SU-DHL-6 (cell line): ENCODE data around the gene FBXO47.

Experiments
- H2AFZ ChIP-seq: fragments of 200-600 bp; sonication (generic); 2 replicates; pipeline ENCODE4 v1.6.1; 2014; ENCODE audit warnings: low read depth, mild to moderate bottlenecking, moderate library complexity, mixed read lengths, antibody characterized with exemption, low read length; ENCODE audit not compliant: severe bottlenecking
- H3F3A ChIP-seq: fragments of 200-600 bp; shearing (Covaris generic); 2 replicates; pipeline ENCODE4 v1.6.0; 2016; ENCODE audit warnings: antibody characterized with exemption, mild to moderate bottlenecking; ENCODE audit not compliant: insufficient read depth
- H3K27ac ChIP-seq: fragments of 200-600 bp; sonication (generic); 2 replicates; pipeline ENCODE4 v1.5.1; 2016; ENCODE audit warnings: low read depth, mild to moderate bottlenecking, low read length, moderate library complexity, mixed read lengths
- H3K27me3 ChIP-seq: fragments of 200-600 bp; sonication (generic), shearing (Covaris generic); 2 replicates; pipeline ENCODE4 v1.6.0; 2014; ENCODE audit warnings: mild to moderate bottlenecking, low read length
- H3K36me3 ChIP-seq: fragments of 200-600 bp; sonication (generic); 2 replicates; pipeline ENCODE4 v1.6.1; 2014; ENCODE audit warnings: mild to moderate bottlenecking, low read length, mixed read lengths
- H3K4me2 ChIP-seq: fragments of 300-600, 200-600 bp; shearing (Covaris generic), sonication (generic); 2 replicates; pipeline ENCODE4 v1.6.0; 2014; ENCODE audit warnings: low read length, low read depth, mild to moderate bottlenecking; ENCODE audit not compliant: poor library complexity, severe bottlenecking
- H3K4me3 ChIP-seq: fragments of 200-600 bp; sonication (generic); 2 replicates; pipeline ENCODE4 v1.5.1; 2014; ENCODE audit warnings: antibody characterized with exemption, low read length, mild to moderate bottlenecking, mixed read lengths; ENCODE audit not compliant: insufficient read depth, poor library complexity, severe bottlenecking
- H3K79me2 ChIP-seq: fragments of 200-600 bp; sonication (generic); 2 replicates; pipeline ENCODE4 v1.6.1; 2014; ENCODE audit warnings: mild to moderate bottlenecking, low read length, moderate library complexity; ENCODE audit not compliant: insufficient read depth
- H3K9ac ChIP-seq: fragments of 200-600 bp; sonication (generic); 2 replicates; pipeline ENCODE4 v1.7.0; 2014; ENCODE audit warnings: mild to moderate bottlenecking, low read length
- H3K9me2 ChIP-seq: fragments of 200-600 bp; sonication (generic); replicated peaks from 2 replicates; pipeline ENCODE4 v1.6.1; 2014; ENCODE audit warnings: low read length; ENCODE audit not compliant: insufficient read depth
- H3K9me3 ChIP-seq: fragments of 200-600 bp; sonication (generic); 2 replicates; pipeline ENCODE4 v1.6.1; 2014; ENCODE audit warnings: low read length, mixed read lengths; ENCODE audit not compliant: insufficient read depth
- H4K20me1 ChIP-seq: fragments of 200-600 bp; sonication (generic); 2 replicates; pipeline ENCODE4 v1.6.1; 2014; ENCODE audit warnings: low read depth, mild to moderate bottlenecking, antibody characterized with exemption, low read length, moderate library complexity, mixed read lengths
- EZH2phosphoT487 ChIP-seq: fragments of 200-600 bp; sonication (generic), shearing (Covaris generic); conservative IDR thresholded peaks from 2 replicates; pipeline ENCODE4 v1.6.1; 2018; ENCODE audit warnings: mild to moderate bottlenecking, antibody characterized with exemption, low read length, moderate library complexity, mixed read lengths
- TF ChIP-seq, protein P1 (sequence below): fragments of 200-600 bp; sonication (generic); IDR thresholded peaks from one replicate; pipeline ENCODE4 v1.5.1; 2017; ENCODE audit warnings: antibody characterized with exemption, mild to moderate bottlenecking, low read length, moderate library complexity; ENCODE audit not compliant: insufficient read depth, poor library complexity, severe bottlenecking

The FBXO47 gene

GRCh38 chr17:38891441-38891840 is 75.8 kb downstream of the FBXO47 start:
- no peaks in the 10 kb centered on the region for H3F3A ChIP-seq
- no peaks in the 10 kb centered on the region for H3K9me3 ChIP-seq
- H3K4me2 ChIP-seq = no peak overlapping the region
- no peaks in the 10 kb centered on the region for H3K36me3 ChIP-seq
- H2AFZ ChIP-seq = no peak overlapping the region
- H3K4me3 ChIP-seq = no peak overlapping the region
- H3K27ac ChIP-seq = no peak overlapping the region
- no peak overlapping the region for H3K9ac ChIP-seq
- no peaks in the 10 kb centered on the region for H3K27me3 ChIP-seq
- TF ChIP-seq, protein P1, sequence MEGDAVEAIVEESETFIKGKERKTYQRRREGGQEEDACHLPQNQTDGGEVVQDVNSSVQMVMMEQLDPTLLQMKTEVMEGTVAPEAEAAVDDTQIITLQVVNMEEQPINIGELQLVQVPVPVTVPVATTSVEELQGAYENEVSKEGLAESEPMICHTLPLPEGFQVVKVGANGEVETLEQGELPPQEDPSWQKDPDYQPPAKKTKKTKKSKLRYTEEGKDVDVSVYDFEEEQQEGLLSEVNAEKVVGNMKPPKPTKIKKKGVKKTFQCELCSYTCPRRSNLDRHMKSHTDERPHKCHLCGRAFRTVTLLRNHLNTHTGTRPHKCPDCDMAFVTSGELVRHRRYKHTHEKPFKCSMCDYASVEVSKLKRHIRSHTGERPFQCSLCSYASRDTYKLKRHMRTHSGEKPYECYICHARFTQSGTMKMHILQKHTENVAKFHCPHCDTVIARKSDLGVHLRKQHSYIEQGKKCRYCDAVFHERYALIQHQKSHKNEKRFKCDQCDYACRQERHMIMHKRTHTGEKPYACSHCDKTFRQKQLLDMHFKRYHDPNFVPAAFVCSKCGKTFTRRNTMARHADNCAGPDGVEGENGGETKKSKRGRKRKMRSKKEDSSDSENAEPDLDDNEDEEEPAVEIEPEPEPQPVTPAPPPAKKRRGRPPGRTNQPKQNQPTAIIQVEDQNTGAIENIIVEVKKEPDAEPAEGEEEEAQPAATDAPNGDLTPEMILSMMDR = no peak
- H4K20me1 ChIP-seq = no peaks in the 10 kb centered on the region
- no peaks in the 10 kb centered on the region for H3K9me2 ChIP-seq
- peaks cover 12% of the 10 kb centered on the region; the same call in 1 of the 2 replicates for H3K79me2 ChIP-seq

GRCh38 chr17:38890410-38890746 is 76.8 kb downstream of the FBXO47 start:
- H3K36me3 ChIP-seq = no peaks in the 10 kb centered on the region
- H3K9me2 ChIP-seq = no peaks in the 10 kb centered on the region
- H3K27ac ChIP-seq = no peak overlapping the region
- H3K9me3 ChIP-seq = no peaks in the 10 kb centered on the region
- no peaks in the 10 kb centered on the region for H4K20me1 ChIP-seq
- peaks cover 22% of the 10 kb centered on the region; the same call in 1 of the 2 replicates for H3K79me2 ChIP-seq
- no peaks in the 10 kb centered on the region for H3F3A ChIP-seq
- H2AFZ ChIP-seq = no peak overlapping the region
- no peak overlapping the region for H3K4me3 ChIP-seq
- no peak for TF ChIP-seq EZH2phosphoT487
- TF ChIP-seq, protein P1 = no peak
- no peak overlapping the region for H3K4me2 ChIP-seq
- no peaks in the 10 kb centered on the region for H3K27me3 ChIP-seq
- H3K9ac ChIP-seq = no peak overlapping the region

DNA sequence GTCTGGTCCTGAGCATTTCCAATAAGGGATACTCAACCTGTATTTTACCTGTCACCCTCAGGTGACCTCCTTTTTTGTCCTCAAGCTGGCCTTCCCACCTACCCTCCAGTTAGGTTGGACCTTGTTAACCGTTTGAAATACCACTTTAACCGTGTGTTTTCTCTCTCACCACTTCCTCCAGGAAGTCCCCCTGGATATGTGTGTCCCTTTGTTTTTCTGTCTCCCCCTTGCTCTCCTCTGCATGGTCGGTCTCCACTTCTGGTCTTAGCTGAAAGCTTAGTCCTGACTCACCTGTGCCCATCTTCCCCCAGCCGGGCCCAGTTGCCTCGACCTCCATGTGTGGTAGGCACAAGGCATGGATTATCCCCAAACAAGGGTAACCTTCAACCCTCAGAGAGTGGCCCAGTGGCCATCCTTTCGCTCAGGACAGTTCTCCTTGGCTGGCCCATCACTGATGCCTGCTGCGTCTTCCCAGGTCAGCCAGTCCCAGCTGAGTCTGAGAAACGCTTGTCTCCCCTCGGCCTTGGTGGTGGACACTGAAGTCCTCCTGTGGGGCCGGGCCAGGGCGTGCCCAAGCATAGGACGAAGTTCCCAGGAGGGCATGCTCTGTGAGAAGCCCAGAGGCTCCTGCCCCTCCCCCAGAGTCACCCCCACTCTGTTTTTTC is 77.3 kb downstream of the FBXO47 start:
- Histone ChIP-seq H4K20me1 (no peaks in the 10 kb centered on the region), H3K79me2 (peaks cover 27% of the 10 kb centered on the region; the same call in 1 of the 2 replicates), H3K36me3 (no peaks in the 10 kb centered on the region)

More for the DNA sequence above, 77.3 kb downstream of the FBXO47 start:
- no peaks in the 10 kb centered on the region for H3K9me3 ChIP-seq
- no peak overlapping the region for H3K27ac ChIP-seq
- H3K27me3 ChIP-seq = no peaks in the 10 kb centered on the region
- H3K9ac ChIP-seq = no peak overlapping the region
- H3F3A ChIP-seq = no peaks in the 10 kb centered on the region
- TF ChIP-seq EZH2phosphoT487 = no peak
- TF ChIP-seq, protein P1 = no peak
- no peak overlapping the region for H2AFZ ChIP-seq
- H3K4me3 ChIP-seq = no peak overlapping the region
- H3K9me2 ChIP-seq = no peaks in the 10 kb centered on the region
- H3K4me2 ChIP-seq = no peak overlapping the region
